Naive thymus-derived CD8-positive, alpha-beta T cell (primary cell): Measurements from ENCODE around the gene TMEM91. TPM values are rescaled to one million over a fixed set of nuclear protein-coding genes. Genes with fewer than 3 reads are reported as not detected.

ENCODE experiments used
- ATAC-seq, 2 donors: fragments of 150-1000 bp; cut with Tn5 transposase in 1 of 2; sonication (Bioruptor Pico), chemical (Tn5 transposase) in 1 of 2; 1 replicate in 1 of 2; 2 replicates in 1 of 2; pipeline ENCODE4 v1.10.0; 2021; ENCODE audit warnings: mild to moderate bottlenecking in 2 of 2, moderate library complexity in 2 of 2
- POLR2A ChIA-PET: fragments of 350-600 bp; sonication (Branson Sonifier 250); formaldehyde crosslinking; loops from one replicate; lab custom pipeline; 2021; ENCODE audit warnings: antibody characterized with exemption; lab: Charles Lee
- DNase-seq, 10 donors: peaks; one replicate each; pipeline versions ENCODE4 v3.0.0 to v3.0.0-alpha.2; 2020 to 2022
- H3K27ac Mint-ChIP-seq, 10 donors: one replicate each; pipeline ENCODE4 v1.8.0; 2020 to 2022; ENCODE audit warnings: mild to moderate bottlenecking in 10 of 10, mixed read lengths in 10 of 10, moderate library complexity in 4 of 10, inconsistent platforms in 1 of 10
- H3K27me3 Mint-ChIP-seq, 5 donors: one replicate each; pipeline ENCODE4 v1.8.0; 2021 to 2022; ENCODE audit warnings: mixed read lengths in 5 of 5
- H3K36me3 Mint-ChIP-seq, 3 donors: one replicate each; pipeline ENCODE4 v1.8.0; 2020 to 2022; ENCODE audit warnings: mixed read lengths in 3 of 3, mild to moderate bottlenecking in 2 of 3, inconsistent platforms in 1 of 3
- H3K4me1 Mint-ChIP-seq, 4 donors: one replicate each; pipeline ENCODE4 v1.8.0; 2021 to 2022; ENCODE audit warnings: mixed read lengths in 4 of 4
- H3K4me3 Mint-ChIP-seq, 10 donors: one replicate each; pipeline ENCODE4 v1.8.0; 2020 to 2022; ENCODE audit warnings: mild to moderate bottlenecking in 10 of 10, mixed read lengths in 10 of 10, moderate library complexity in 6 of 10, inconsistent platforms in 1 of 10
- H3K9me3 Mint-ChIP-seq, 9 donors: one replicate each; pipeline ENCODE4 v1.8.0; 2020 to 2022; ENCODE audit warnings: mixed read lengths in 9 of 9, mild to moderate bottlenecking in 3 of 9, inconsistent platforms in 1 of 9, moderate library complexity in 1 of 9
- polyA plus RNA-seq, 3 donors: library from polyadenylated mRNA; unstranded; fragments of 300-500 nt; fragmentation: Illumina TruSeq; gene quantifications; one replicate each; pipeline ENCODE4 v1.2.3, GENCODE V29; 2021
- total RNA-seq, 8 experiments: library from RNA in 2 of 8; stranded (reverse) in 2 of 8; gene quantifications; one replicate each; pipeline ENCODE4 v1.2.3 and lab custom pipeline; 2021 to 2026

TMEM91 gene
- total and polyA plus RNA-seq, 5 experiments from 2014 or later: 3.6 to 9.9 (median 8.3) TPM

- POLR2A ChIA-PET: interaction anchor here (0.7 kb wide), 1 partner anchor 13 kb away, joined by 4 read pairs; the partner anchor contains the start of gene DMAC2
- DNase-seq (peak in 5 of 10 donors; percentile 16 to 38 (median 22)), ATAC-seq (peak; percentile 66 to 71)
- no peaks in the 10 kb centered on the region for H3K9me3 Mint-ChIP-seq
- H3K4me3 Mint-ChIP-seq: peak within 1 kb of the TSS; percentile 78 to 99 (median 86)
- H3K4me1 Mint-ChIP-seq: peaks cover 19 to 36% (median 31%) of the 10 kb centered on the region in 4 donors
- H3K27ac Mint-ChIP-seq: peak within 1 kb of the TSS; percentile 89 to 98 (median 91)
- H3K36me3 Mint-ChIP-seq: peaks cover 0 to 28% (median 5%) of the 10 kb centered on the region in 3 donors
- H3K27me3 Mint-ChIP-seq: no peaks in the 10 kb centered on the region
These were observed 50.8 kb downstream of the TMEM91 start, which contains the start of gene B3GNT8 for GRCh38 chr19:41426952-41427646. TSS of gene B3GNT8 (minus strand) at chr19:41427374. CDS start at chr19:41426778, 596 bp downstream.

DNA sequence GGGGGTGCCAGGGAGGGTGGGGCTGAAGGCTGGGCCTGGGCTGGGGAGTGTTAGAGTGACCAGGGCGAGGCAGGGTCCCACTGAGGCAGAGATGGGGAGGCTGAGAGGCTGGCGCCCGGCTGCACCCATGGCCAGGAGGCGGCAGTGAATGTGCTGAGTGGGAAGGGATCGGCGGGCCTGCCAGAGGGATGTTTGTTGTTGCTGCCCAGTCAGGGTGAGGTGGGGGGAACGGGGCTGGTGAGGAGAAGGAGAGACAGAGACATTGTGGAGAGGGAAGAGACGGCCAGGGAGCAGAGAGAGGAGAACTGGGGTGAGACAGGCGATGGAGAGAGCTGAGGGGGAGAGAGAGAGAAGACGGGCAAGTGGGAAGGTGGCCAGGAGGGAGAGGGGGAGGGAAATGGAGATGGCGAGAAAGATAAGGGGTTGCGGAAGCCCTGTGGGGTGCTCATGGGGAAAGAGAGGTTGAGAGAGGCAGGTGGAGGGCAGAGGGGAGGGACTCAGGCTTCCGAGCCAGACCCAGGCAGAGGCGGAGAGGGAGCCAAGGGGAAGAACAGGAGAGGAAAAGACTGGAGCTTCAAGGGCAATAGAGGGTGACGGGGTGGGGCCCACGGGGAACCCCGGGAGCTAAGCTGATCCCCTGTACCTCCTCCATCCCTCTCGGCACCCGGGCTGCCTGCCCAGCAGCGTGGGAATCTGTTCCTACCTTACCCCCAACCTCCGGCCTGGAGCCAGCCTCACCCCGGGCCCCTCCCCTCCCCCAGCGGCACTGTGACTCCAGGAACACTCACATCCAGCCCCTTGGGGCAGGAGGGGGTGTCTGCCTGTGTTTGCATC, 51.5 kb downstream of the TMEM91 start:
- no peaks in the 10 kb centered on the region for H3K9me3 Mint-ChIP-seq
- ATAC-seq (peak; percentile 61 to 68), DNase-seq (peak in 5 of 10 donors; percentile 23 to 55 (median 37))
- H3K36me3 Mint-ChIP-seq: peaks cover 0 to 27% (median 3%) of the 10 kb centered on the region in 3 donors
- H3K4me3 Mint-ChIP-seq: peak overlapping the region; percentile 78 to 99 (median 86)
- peaks cover 16 to 36% (median 31%) of the 10 kb centered on the region in 4 donors for H3K4me1 Mint-ChIP-seq
- H3K27ac Mint-ChIP-seq: peak overlapping the region; percentile 89 to 98 (median 91)
- POLR2A ChIA-PET: interaction anchor here (0.7 to 1.1 kb wide), 5 partner anchors 12 to 119 kb away, joined by 3 to 4 read pairs (median 3); partner anchors contain the start of genes B9D2 and DMAC2
- H3K27me3 Mint-ChIP-seq: no peaks in the 10 kb centered on the region

- Mint-ChIP-seq H3K36me3 (peaks cover 0 to 28% (median 3%) of the 10 kb centered on the region in 3 donors), H3K4me1 (peaks cover 16 to 36% (median 31%) of the 10 kb centered on the region in 4 donors), H3K4me3 (peak overlapping the region; percentile 11 to 99 (median 53)), H3K27ac (peak overlapping the region in 8 of 10 donors; percentile 29 to 98 (median 72)), H3K27me3 (no peaks in the 10 kb centered on the region), H3K9me3 (no peaks in the 10 kb centered on the region)
- ATAC-seq: no peak
- no peak for DNase-seq
- POLR2A ChIA-PET: interaction anchor here (0.7 to 1.1 kb wide), 5 partner anchors 11 to 166 kb away, joined by 3 read pairs; partner anchors contain the start of genes B9D2 and DMAC2
These were observed 52.1 kb downstream of the TMEM91 start for GRCh38 chr19:41428481-41428859.

DNA sequence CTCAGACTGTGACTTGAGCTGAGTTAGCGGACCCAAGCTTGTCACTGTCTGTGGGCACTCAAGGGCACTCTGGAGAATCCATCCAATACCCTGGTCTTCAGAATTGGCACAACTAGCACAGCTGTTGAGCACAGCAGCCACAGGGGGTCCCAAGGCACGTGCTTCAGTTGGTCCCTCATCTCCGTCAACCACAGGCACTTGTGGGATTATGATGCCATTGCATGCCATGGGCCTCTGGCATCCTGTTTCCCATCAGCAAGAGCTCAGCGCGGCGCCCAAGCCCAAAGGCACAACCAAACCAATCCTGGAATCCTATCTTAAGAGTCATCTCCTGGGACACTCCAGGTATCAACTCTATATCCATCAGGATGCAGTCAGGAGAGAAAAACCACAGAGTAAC, 54.6 kb downstream of the TMEM91 start:
- peak overlapping the region in 1 of 10 donors; percentile 30 for H3K4me3 Mint-ChIP-seq
- POLR2A ChIA-PET: interaction anchor here (2.0 kb wide), 1 partner anchor 9 kb away, joined by 9 read pairs; the partner anchor contains the start of gene DMAC2
- no peak for ATAC-seq
- peak overlapping the region in 3 of 10 donors; percentile 37 to 56 (median 43) for H3K27ac Mint-ChIP-seq
- peaks cover 0 to 40% (median 3%) of the 10 kb centered on the region in 3 donors for H3K36me3 Mint-ChIP-seq
- H3K4me1 Mint-ChIP-seq: peaks cover 18 to 33% (median 28%) of the 10 kb centered on the region in 4 donors
- DNase-seq: peak in 1 of 10 donors; percentile 21
- no peaks in the 10 kb centered on the region for H3K27me3 Mint-ChIP-seq
- no peaks in the 10 kb centered on the region for H3K9me3 Mint-ChIP-seq

DNA sequence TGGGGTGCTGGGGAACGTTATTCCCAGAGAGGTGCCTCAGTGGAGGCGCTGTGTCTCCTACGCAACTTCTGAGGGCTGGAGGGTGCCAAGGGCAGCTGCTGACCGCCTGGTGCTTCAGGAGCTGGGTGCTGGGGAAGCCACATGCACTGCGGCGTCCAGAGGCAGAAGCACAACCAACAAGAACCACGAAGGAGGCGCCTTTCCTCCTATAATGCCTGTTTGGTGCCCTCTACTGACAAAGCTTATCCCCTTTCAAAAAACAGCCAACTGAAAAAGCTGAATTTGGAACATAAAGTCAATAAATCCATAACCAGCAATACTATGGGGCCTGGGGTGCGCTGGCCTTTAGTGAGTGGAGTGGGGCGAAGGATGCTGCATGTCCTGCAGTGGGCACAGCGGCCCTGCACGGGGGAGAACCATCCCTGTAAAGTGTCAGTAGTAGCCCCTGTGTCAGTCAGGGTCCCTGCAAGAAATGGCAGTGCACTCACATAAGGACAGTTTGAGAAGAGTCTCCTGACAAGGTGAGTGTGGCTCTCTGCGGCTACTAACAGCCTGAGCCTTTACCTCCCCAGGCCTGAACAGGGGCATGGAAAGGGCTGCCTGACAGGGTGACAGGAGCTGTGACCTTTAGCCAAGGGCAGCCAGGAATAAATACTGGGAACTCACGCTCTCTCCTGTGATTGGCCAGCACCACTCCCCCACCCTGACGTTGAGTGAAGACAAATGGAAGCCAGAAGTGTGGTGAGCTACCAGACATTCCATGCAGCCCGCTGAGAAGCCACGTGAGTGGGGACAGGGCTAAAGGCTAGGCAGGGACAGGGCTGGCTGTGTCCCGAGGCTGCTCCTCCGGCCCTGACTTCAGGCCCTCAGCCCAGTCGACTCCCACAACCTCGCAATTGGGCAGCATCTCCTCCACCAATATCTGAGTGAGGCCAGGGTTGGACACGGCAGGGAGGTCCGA, 55.4 kb downstream of the TMEM91 start:
- Mint-ChIP-seq H3K9me3 (no peaks in the 10 kb centered on the region), H3K36me3 (peaks cover 0 to 48% (median 3%) of the 10 kb centered on the region in 3 donors), H3K27me3 (no peaks in the 10 kb centered on the region), H3K27ac (peak overlapping the region in 5 of 10 donors; percentile 37 to 81 (median 61)), H3K4me3 (no peak overlapping the region), H3K4me1 (peaks cover 19 to 37% (median 31%) of the 10 kb centered on the region in 4 donors)
- DNase-seq (no peak), ATAC-seq (no peak)
- POLR2A ChIA-PET: interaction anchor here (1.1 to 2.0 kb wide), 3 partner anchors 8 to 103 kb away, joined by 3 to 9 read pairs (median 4); partner anchors contain the start of gene DMAC2

DNA sequence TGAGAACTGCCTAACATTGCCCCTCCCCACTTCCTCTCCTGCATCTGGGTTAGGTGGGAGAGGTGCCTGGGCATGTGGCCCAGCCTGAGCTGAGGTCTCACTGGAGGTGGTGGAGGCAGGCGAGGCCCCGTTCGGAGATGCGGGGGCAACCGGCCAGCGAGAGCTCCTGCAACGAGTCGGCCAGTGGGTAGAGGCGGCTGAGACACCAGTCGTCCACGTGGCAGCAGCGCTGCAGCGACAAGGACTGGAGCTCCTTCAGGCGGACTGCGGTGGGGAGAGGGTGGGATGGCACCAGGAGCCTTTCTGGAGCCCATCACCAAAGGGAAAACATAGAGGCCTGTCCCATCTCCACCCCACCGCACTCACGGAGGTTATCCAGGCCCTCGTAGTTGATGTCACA, 56.8 kb downstream of the TMEM91 start:
- Mint-ChIP-seq H3K27ac (no peak overlapping the region), H3K27me3 (no peaks in the 10 kb centered on the region), H3K4me1 (peaks cover 10 to 33% (median 26%) of the 10 kb centered on the region in 4 donors), H3K4me3 (no peak overlapping the region), H3K36me3 (peaks cover 0 to 55% (median 3%) of the 10 kb centered on the region in 3 donors), H3K9me3 (no peaks in the 10 kb centered on the region)
- POLR2A ChIA-PET: no interaction called here
- ATAC-seq: no peak
- no peak for DNase-seq

Other genes with a start within 250 kb of the TMEM91 start
- not detected for gene CYP2S1, start 183.3 kb upstream of the TMEM91 start, total RNA-seq
- not detected for gene CYP2S1, start 183.3 kb upstream of the TMEM91 start, polyA plus RNA-seq
- not detected for gene AXL, start 157.3 kb upstream of the TMEM91 start, total RNA-seq
- under 1 TPM in 2 of 3 donors, not detected in 1; 0.11 to 0.21 TPM for gene AXL, start 157.3 kb upstream of the TMEM91 start, polyA plus RNA-seq
- 100 to 1,000 TPM; 262 to 280 TPM for gene HNRNPUL1, start 112.2 kb upstream of the TMEM91 start, total RNA-seq
- gene HNRNPUL1, start 112.2 kb upstream of the TMEM91 start, polyA plus RNA-seq: 10 to 100 TPM; 40.7 to 67.6 (median 46.1) TPM
- 10 to 100 TPM; 46.6 to 49.1 TPM for gene CCDC97, start 66.4 kb upstream of the TMEM91 start, total RNA-seq
- 10 to 100 TPM; 15.6 to 25.0 (median 24.6) TPM for gene CCDC97, start 66.4 kb upstream of the TMEM91 start, polyA plus RNA-seq
- 10 to 100 TPM; 83.6 to 85.6 TPM for gene TGFB1, start 22.6 kb upstream of the TMEM91 start, total RNA-seq
- gene TGFB1, start 22.6 kb upstream of the TMEM91 start, polyA plus RNA-seq: 10 to 100 TPM; 30.5 to 45.4 (median 34.5) TPM
- gene B9D2, start 12.4 kb upstream of the TMEM91 start, total RNA-seq: 10 to 100 TPM; 15.0 to 17.3 TPM
- gene B9D2, start 12.4 kb upstream of the TMEM91 start, polyA plus RNA-seq: 10 to 100 TPM; 12.6 to 20.9 (median 19.8) TPM
- gene EXOSC5, start 20.8 kb downstream of the TMEM91 start, total RNA-seq: 10 to 100 TPM; 18.3 to 22.9 TPM
- gene EXOSC5, start 20.8 kb downstream of the TMEM91 start, polyA plus RNA-seq: 10 to 100 TPM; 69.0 to 88.0 (median 84.8) TPM
- gene BCKDHA, start 21.3 kb downstream of the TMEM91 start, total RNA-seq: 10 to 100 TPM; 15.9 to 18.7 TPM
- 10 to 100 TPM; 51.8 to 67.3 (median 53.8) TPM for gene BCKDHA, start 21.3 kb downstream of the TMEM91 start, polyA plus RNA-seq
- gene B3GNT8, start 50.8 kb downstream of the TMEM91 start, total RNA-seq: under 1 TPM; 0.39 to 0.41 TPM
- 1 to 10 TPM in 1 of 3 donors, under 1 TPM in 2; 0.33 to 1.1 (median 0.89) TPM for gene B3GNT8, start 50.8 kb downstream of the TMEM91 start, polyA plus RNA-seq
- 10 to 100 TPM; 26.2 to 28.7 TPM for gene DMAC2, start 63.4 kb downstream of the TMEM91 start, total RNA-seq
- 10 to 100 TPM; 50.6 to 53.7 (median 52.4) TPM for gene DMAC2, start 63.4 kb downstream of the TMEM91 start, polyA plus RNA-seq
- gene ERICH4, start 66.6 kb downstream of the TMEM91 start, total RNA-seq: not detected
- not detected for gene ERICH4, start 66.6 kb downstream of the TMEM91 start, polyA plus RNA-seq
- gene CEACAM21, start 199.6 kb downstream of the TMEM91 start, total RNA-seq: 10 to 100 TPM; 56.7 to 59.1 TPM
- gene CEACAM21, start 199.6 kb downstream of the TMEM91 start, polyA plus RNA-seq: 10 to 100 TPM; 16.7 to 44.2 (median 19.8) TPM